H9 (cell line): ENCODE results near the gene SCAP. TPM values are rescaled to one million over a fixed set of nuclear protein-coding genes. Genes with fewer than 3 reads are reported as not detected.

ENCODE experiments used
- DNase-seq: peaks from one replicate; pipeline ENCODE4 v3.0.0-alpha.2; 2017
- H2AFZ ChIP-seq: one replicate; pipeline ENCODE4 v1.6.1; 2013; ENCODE audit warnings: mild to moderate bottlenecking, low read length, control low read depth, moderate library complexity
- H2AK5ac ChIP-seq: 2 replicates; pipeline ENCODE4 v1.6.1; 2013; ENCODE audit warnings: low read length, control low read depth, mixed read lengths; ENCODE audit not compliant: insufficient read length
- H2BK120ac ChIP-seq: one replicate; pipeline ENCODE4 v1.6.1; 2013; ENCODE audit warnings: low read depth, mild to moderate bottlenecking, low read length, control low read depth, inconsistent platforms; ENCODE audit not compliant: poor library complexity, severe bottlenecking
- H2BK12ac ChIP-seq: 2 replicates; pipeline ENCODE4 v1.6.1; 2013; ENCODE audit warnings: low read length, control low read depth, mixed read lengths, low read depth; ENCODE audit not compliant: insufficient read length
- H2BK15ac ChIP-seq: 2 replicates; pipeline ENCODE4 v1.6.1; 2013; ENCODE audit warnings: low read depth, low read length, control low read depth
- H2BK20ac ChIP-seq: one replicate; pipeline ENCODE4 v1.6.1; 2013; ENCODE audit warnings: low read depth, mild to moderate bottlenecking, low read length, control low read depth, inconsistent platforms; ENCODE audit not compliant: poor library complexity, severe bottlenecking
- H2BK5ac ChIP-seq: 2 replicates; pipeline ENCODE4 v1.6.1; 2013; ENCODE audit warnings: low read length, control low read depth, mixed read lengths; ENCODE audit not compliant: insufficient read length
- H3K14ac ChIP-seq: 2 replicates; pipeline ENCODE4 v1.6.1; 2013; ENCODE audit warnings: low read length, control low read depth; ENCODE audit not compliant: insufficient read depth
- H3K18ac ChIP-seq: 2 replicates; pipeline ENCODE4 v1.6.1; 2013; ENCODE audit warnings: low read depth, mild to moderate bottlenecking, mixed read lengths, low read length, control low read depth; ENCODE audit not compliant: insufficient read length
- H3K23ac ChIP-seq: 2 replicates; pipeline ENCODE4 v1.6.1; 2013; ENCODE audit warnings: low read length, control low read depth, mixed read lengths, low read depth; ENCODE audit not compliant: insufficient read length
- H3K23me2 ChIP-seq: 2 replicates; pipeline ENCODE4 v1.6.1; 2013; ENCODE audit warnings: low read depth, mild to moderate bottlenecking, mixed read lengths, low read length, control low read depth; ENCODE audit not compliant: insufficient read length, poor library complexity, severe bottlenecking
- H3K27ac ChIP-seq: 2 replicates; pipeline ENCODE4 v1.5.1; 2013; ENCODE audit warnings: low read length, control low read depth, mixed read lengths, low read depth; ENCODE audit not compliant: insufficient read length
- H3K27me3 ChIP-seq: 2 replicates; pipeline ENCODE4 v1.6.1; 2013; ENCODE audit warnings: low read length, control low read depth, inconsistent platforms; ENCODE audit not compliant: insufficient read depth
- H3K4ac ChIP-seq: 2 replicates; pipeline ENCODE4 v1.6.1; 2013; ENCODE audit warnings: low read depth, mild to moderate bottlenecking, control low read depth, inconsistent platforms, low read length, moderate library complexity
- H3K4me1 ChIP-seq: 2 replicates; pipeline ENCODE4 v1.6.1; 2013; ENCODE audit warnings: low read length, control low read depth, inconsistent platforms; ENCODE audit not compliant: insufficient read depth
- H3K4me2 ChIP-seq: 2 replicates; pipeline ENCODE4 v1.6.1; 2013; ENCODE audit warnings: low read length, control low read depth, mixed read lengths; ENCODE audit not compliant: insufficient read length, insufficient read depth
- H3K56ac ChIP-seq: 2 replicates; pipeline ENCODE4 v1.6.1; 2013; ENCODE audit warnings: low read depth, mild to moderate bottlenecking, mixed read lengths, low read length, control low read depth; ENCODE audit not compliant: insufficient read length
- H3K79me1 ChIP-seq: 2 replicates; pipeline ENCODE4 v1.6.1; 2013; ENCODE audit warnings: low read depth, mild to moderate bottlenecking, moderate library complexity, low read length, control low read depth, inconsistent platforms; ENCODE audit not compliant: insufficient read depth, poor library complexity, severe bottlenecking
- H3K79me2 ChIP-seq: 2 replicates; pipeline ENCODE4 v1.6.1; 2013; ENCODE audit warnings: low read length, control low read depth, inconsistent platforms; ENCODE audit not compliant: insufficient read depth
- H3K9ac ChIP-seq: 2 replicates; pipeline ENCODE4 v1.6.1; 2013; ENCODE audit warnings: low read length, control low read depth, mixed read lengths; ENCODE audit not compliant: insufficient read length; ENCODE audit errors: extremely low read depth
- H3K9me3 ChIP-seq: one replicate; pipeline ENCODE4 v1.6.1; 2013; ENCODE audit warnings: low read depth, low read length, inconsistent platforms; ENCODE audit not compliant: control insufficient read depth
- H3T11ph ChIP-seq: one replicate; pipeline ENCODE4 v1.6.1; 2013; ENCODE audit warnings: mild to moderate bottlenecking, low read length, control low read depth, inconsistent platforms
- H4K20me1 ChIP-seq: one replicate; pipeline ENCODE4 v1.6.1; 2013; ENCODE audit not compliant: control insufficient read depth, insufficient read length, insufficient read depth
- H4K5ac ChIP-seq: 2 replicates; pipeline ENCODE4 v1.6.1; 2013; ENCODE audit warnings: low read depth, mild to moderate bottlenecking, mixed read lengths, low read length, control low read depth; ENCODE audit not compliant: insufficient read length
- H4K8ac ChIP-seq: replicated peaks from 2 replicates; pipeline ENCODE4 v1.6.1; 2013; ENCODE audit warnings: low read length, control low read depth, mixed read lengths, low read depth; ENCODE audit not compliant: insufficient read length
- H4K91ac ChIP-seq: 2 replicates; pipeline ENCODE4 v1.6.1; 2013; ENCODE audit warnings: low read depth, mild to moderate bottlenecking, moderate library complexity, mixed read lengths, low read length, control low read depth; ENCODE audit not compliant: insufficient read length
- H3K27ac Mint-ChIP-seq, 3 experiments: 2 replicates in 2 of 3; 3 replicates in 1 of 3; pipeline ENCODE4 v1.8.0; 2020 to 2021; ENCODE audit warnings: mixed read lengths in 3 of 3, mild to moderate bottlenecking in 1 of 3, moderate library complexity in 1 of 3
- H3K27me3 Mint-ChIP-seq: 2 replicates; pipeline ENCODE4 v1.8.0; 2021; ENCODE audit warnings: low read depth, mild to moderate bottlenecking, moderate library complexity, mixed read lengths
- H3K36me3 Mint-ChIP-seq, 3 experiments: 2 replicates in 2 of 3; 3 replicates in 1 of 3; pipeline ENCODE4 v1.8.0; 2020 to 2021; ENCODE audit warnings: low read depth in 3 of 3, mixed read lengths in 3 of 3; ENCODE audit not compliant: insufficient read depth in 1 of 3
- H3K4me1 Mint-ChIP-seq, 2 experiments: 2 replicates each; pipeline ENCODE4 v1.8.0; 2020; ENCODE audit warnings: mixed read lengths in 2 of 2
- H3K4me3 Mint-ChIP-seq, 2 experiments: 2 replicates in 1 of 2; 3 replicates in 1 of 2; pipeline ENCODE4 v1.8.0; 2020 to 2021; ENCODE audit warnings: mild to moderate bottlenecking in 2 of 2, mixed read lengths in 2 of 2, moderate library complexity in 1 of 2
- H3K9me3 Mint-ChIP-seq, 2 experiments: 2 replicates in 1 of 2; 3 replicates in 1 of 2; pipeline ENCODE4 v1.8.0; 2020; ENCODE audit warnings: mild to moderate bottlenecking in 2 of 2, mixed read lengths in 2 of 2, moderate library complexity in 1 of 2
- CTCF ChIP-seq: fragments of 200-600 bp; sonication (generic); conservative IDR thresholded peaks from 3 replicates; pipeline ENCODE4 v1.8.0; 2021; ENCODE audit warnings: antibody characterized with exemption, mild to moderate bottlenecking
- total RNA-seq: library from RNA; stranded (reverse); gene quantifications from 2 replicates; pipeline ENCODE4 v1.2.1, GENCODE V29; 2021

Gene SCAP
- total RNA-seq, 1 experiment from 2014 or later, result 104 TPM

GRCh38 chr3:47374587-47374986 is 101.2 kb downstream of the SCAP start:
- Histone ChIP-seq H3K56ac (no peak overlapping the region), H3K14ac (no peak overlapping the region), H3K79me2 (no peaks in the 10 kb centered on the region), H2BK20ac (no peak overlapping the region), H2AFZ (no peak overlapping the region), H3K27ac (no peak overlapping the region), H4K20me1 (no peaks in the 10 kb centered on the region), H2BK5ac (no peak overlapping the region), H2BK120ac (no peak overlapping the region), H3K79me1 (no peaks in the 10 kb centered on the region), H2BK15ac (no peak overlapping the region), H3K27me3 (no peaks in the 10 kb centered on the region), H3T11ph (no peak overlapping the region), H2AK5ac (no peak overlapping the region), H3K4ac (no peak overlapping the region), H3K23me2 (peaks cover 2% of the 10 kb centered on the region), H2BK12ac (no peak overlapping the region), H3K9me3 (no peaks in the 10 kb centered on the region), H3K18ac (no peak overlapping the region), H4K5ac (no peak overlapping the region), H3K9ac (no peak overlapping the region), H4K8ac (no peak overlapping the region), H3K23ac (no peak overlapping the region), H3K4me1 (no peaks in the 10 kb centered on the region), H3K4me2 (no peak overlapping the region), H4K91ac (no peak overlapping the region)
- Mint-ChIP-seq H3K4me1 (peaks cover 16 to 20% of the 10 kb centered on the region in 2 experiments), H3K36me3 (no peaks in the 10 kb centered on the region; a peak in 1 of 7 replicates), H3K4me3 (no peak overlapping the region), H3K9me3 (no peaks in the 10 kb centered on the region; a peak in 1 of 5 replicates), H3K27ac (no peak overlapping the region), H3K27me3 (peaks cover 2% of the 10 kb centered on the region)
- TF ChIP-seq CTCF, result no peak
- no peak for DNase-seq
